NCI-H1694 treated with DMSO at 0.1 percent for 48 hours (cell line): ENCODE measurements around the gene FOXP1.
A peak's percentile ranks its signal among the peaks of the same experiment; 100 is the strongest.
"Not testable (repeated sequence)": the region's sequence is repeated elsewhere in the genome, so short reads cannot be mapped to it uniquely, and the experiment has no call there.

Experiments
- DNase-seq: peaks from one replicate; lab custom pipeline; 2025; lab: John Stamatoyannopoulos, UW

FOXP1 gene

DNA sequence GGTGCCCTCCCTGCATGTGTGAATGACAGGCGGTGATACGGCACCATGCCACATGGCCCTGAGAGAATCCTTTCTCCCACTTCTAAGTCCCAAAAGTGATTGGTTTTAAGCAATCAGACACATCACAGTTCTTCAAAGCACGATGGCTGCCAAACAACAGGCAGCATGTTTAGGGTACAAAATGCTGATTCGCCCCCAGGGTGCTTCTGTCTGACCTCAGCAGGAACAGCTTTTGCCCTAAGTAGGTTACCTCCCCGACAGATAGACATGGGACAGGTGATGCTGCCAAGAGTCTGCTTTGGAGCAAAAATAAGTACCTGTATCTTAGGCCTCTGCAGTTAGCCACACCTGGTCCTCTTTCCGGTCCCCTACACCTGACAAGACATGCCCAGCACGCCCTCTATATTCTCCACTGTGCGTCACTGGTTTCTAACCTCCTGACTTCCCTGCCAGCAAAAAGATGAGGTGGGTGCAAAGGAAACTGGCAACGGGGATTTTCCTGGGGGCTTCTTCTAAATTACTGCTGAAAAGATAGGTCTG, 549.8 kb downstream of the FOXP1 start:
- no peak for DNase-seq

DNA sequence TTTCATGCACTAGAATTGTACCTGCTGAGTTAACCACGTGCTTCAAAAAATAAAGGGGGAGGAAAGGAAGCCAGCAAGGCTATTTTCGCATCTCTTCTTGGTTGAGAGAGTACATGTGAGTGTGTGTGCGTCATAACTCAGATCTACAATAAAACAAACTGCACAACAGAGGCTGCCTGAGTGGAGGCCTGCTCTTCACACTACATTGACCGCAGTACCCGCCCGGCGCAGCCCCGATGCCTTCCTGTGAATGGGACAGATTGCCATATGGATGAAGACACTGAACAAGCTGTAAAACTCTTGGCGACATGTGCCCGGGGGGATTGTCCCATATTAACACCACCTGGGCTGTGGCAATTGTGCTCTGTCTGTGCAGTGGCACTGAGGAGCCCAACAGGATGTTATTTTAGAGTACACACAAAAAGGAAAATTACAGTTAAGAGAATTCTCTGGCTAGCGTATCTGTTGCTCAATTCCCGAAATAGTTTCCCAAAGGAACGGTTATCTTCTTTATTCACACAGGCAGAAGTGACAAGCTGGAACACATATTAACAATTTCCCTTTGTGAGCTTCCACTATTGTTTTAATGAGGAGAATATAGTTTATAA, 551.5 kb downstream of the FOXP1 start:
- DNase-seq, result peak; percentile 50

DNA sequence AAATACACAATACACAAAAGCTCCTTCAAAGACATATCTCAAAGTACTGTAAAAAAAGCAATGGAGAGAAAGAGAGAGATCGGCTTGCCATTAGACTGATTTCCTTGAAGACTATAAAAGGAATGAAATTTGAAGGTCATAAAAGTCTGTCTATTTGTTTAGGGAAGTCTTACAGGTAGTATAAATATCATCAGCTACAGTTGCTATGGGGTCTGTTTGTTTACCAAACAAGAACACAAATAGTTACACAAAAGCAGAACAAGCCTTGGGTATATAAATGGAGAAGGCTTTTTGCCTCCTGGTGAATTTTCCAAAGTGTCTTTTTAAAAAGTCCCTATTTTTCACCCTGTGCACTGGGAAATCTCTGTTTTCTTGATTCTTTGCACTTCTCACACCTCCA, 552.3 kb downstream of the FOXP1 start:
- no peak for DNase-seq

DNA sequence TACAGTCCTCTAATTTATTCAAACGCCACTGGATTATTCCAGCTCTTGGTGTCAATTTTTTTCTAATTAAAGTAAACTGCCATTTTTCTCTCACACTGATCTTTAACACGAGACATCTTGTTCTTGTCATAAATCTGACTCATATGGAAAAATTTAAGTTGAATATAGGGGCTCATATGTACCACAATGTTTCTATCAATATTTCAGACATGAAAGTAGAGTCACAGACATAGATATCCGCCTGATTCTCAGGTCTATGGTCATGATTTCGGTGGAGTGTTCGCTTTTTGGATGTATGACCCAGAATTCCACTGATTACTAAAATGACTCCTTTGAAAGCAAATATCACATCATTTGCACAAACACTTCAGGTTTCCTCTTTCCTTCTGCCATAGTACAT, 552.8 kb downstream of the FOXP1 start:
- DNase-seq, result no peak

DNA sequence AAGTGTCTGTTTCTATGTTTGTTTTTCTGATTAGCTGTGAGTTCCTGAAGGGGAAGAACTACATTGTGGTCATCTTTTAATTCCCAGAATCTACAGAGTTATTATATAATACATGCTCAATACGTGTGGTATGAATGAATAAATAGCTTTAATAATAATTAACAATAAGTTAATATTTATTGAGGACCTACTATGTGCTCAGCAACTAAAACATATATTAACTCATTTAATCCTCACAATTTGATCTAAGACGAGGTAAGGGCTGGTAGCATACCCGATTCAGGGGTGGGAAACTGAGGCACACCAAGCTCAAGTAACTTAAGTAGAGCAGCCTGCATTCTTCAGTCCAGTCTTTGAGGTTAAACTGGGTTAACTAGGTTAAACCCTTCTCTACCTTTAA, 553.8 kb downstream of the FOXP1 start:
- DNase-seq, result no peak

DNA sequence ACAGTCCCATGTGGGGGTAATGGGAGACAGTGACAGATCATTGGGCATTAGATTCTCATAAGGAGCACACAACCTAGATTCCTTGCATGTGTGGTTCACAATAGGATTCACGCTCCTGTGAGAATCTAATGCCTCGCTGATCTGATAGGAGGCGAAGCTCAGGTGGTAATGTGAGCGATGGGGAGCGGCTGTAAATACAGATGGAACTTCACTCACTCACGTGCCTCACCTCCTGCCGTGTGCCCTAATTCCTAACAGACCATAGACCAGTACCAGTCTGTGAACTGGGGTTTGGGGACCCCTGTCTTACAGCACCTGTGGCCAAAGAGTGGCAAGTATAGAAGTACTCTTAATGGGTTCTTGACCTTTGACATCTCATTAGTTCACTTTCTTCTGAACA, 554.7 kb downstream of the FOXP1 start:
- no peak for DNase-seq

DNA sequence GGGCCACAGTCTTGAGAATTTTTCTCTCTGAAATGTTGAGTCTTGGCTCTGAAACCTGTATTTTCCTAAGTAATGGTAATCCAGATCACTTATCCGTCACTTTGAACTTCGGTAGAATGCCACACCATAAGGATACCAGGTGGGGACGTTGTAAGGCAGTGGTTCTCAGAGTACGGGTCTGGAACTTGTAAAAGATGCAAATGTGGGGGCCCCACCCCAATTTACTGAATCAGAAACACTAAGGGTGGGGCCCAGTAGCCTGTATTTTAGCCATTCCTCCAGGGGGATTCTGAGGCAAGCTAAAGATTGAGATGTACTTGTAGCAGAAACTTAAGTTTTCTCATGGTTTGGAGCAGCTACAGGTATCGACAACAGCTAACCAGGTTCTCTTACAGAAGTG, 555.3 kb downstream of the FOXP1 start:
- no peak for DNase-seq

DNA sequence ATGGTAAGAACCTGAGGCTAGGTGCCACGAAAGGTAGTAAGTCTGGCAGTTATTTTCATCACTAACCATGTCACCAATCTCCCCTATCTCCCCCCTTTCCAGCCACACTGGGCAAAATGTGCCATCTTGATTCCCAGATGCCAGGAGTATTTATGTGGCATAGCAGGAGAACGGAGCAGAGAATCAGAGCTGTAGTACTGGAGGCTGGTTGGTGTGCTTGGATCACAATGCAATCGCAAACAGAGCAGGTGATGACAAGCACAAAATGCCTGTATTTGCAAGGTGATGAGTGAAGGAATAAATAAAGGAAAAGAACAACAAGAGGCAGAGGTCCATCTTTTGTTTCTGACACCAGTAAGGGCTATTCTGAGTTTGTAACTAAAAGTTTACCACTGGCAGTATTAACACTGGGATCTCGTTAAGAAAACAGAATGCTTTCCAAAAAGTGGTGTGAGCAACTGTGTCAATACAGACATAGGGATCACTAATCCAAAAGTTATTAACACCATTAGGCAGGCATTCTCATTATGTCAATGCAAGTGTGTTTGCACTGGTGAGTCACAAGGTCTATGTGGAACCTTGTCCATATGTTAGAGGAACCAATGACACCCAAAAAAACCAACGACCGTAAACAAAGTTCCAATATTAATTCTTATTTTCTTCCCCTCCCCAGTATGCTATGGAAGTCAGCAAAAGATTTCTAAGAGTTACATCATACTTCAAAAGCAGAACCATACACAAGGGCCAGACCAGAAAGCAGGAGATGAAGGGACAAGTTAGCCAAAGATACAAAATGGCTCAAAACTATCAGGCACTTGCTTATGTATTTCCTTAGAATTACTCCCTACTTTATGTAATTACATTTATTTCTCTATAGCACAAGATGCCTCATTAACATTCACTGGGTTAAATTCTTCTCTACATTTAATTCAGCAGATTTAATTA, 556.6 kb downstream of the FOXP1 start:
- no peak for DNase-seq

DNA sequence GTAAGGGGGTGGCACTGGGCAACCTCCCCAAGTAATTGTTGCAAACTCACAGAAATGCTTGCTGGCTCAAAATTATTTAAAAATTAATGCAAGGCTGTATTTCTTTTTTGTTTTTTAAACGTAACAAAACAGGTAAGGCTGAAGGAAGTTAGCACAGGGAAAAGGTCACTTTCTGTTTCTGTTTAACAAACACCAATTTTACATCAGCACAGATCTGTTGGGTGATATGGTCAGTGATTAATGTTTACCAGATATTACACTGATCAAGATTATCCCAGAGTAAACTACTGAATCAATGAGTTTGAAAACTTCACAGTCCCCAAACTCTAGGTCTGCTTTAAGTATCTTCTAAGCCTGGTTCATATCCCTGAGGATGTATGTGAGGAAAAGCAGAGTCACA, 558.0 kb downstream of the FOXP1 start:
- DNase-seq, result no peak

DNA sequence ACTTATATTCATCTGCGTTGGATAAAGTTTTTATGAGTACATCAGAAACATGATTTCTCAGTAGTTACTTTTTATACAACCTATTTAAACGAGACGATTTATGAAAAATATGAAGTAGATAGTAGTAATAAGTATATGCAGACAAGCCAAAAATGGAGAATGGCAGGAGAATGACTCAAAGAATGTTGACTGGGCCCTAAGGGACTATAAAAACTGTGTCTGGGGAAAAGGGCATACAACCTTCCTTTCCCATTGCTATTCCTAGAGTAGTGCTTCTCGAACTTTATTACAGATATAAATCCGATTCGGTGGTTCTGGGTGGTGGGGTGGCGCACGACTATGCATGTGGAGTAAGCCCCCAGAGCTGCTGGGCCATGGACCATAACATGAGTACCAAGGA, 558.5 kb downstream of the FOXP1 start:
- no peak for DNase-seq

DNA sequence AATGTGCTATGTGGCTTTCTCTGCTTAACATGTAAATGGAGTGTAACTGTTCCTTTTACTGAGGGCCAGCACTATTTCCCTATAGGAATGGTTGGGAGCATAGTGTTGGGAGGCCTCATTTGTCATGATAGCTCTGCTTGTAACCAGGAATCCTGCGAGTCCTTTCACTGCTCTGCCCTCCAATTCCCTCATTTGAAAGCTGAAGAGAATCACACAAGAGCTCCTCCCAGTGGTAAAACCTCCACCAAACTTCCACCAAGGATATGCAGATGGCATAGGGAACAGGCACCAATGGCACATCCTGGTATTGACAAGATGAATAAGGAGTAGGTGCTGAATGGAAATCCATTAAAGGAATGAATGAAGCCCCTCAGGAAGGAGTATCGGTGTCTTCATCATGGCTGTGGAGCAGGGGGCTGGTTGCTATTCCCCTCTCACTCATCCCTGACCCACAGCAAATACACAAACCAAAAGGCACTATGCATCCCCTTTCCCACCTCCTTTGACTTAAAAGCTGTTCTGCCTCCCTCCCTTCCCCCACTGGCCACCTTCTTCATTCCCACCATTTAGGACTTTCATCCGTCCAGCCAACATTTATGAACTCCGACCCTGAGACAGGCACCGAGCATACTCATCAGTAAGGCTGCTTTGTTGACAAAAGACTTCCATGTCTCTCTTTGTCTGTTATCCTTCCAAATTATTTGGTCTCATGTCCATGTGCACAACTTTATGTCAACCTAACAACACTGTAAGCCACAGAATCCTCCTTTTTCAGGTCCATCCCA, 560.8 kb downstream of the FOXP1 start:
- DNase-seq, result no peak

DNA sequence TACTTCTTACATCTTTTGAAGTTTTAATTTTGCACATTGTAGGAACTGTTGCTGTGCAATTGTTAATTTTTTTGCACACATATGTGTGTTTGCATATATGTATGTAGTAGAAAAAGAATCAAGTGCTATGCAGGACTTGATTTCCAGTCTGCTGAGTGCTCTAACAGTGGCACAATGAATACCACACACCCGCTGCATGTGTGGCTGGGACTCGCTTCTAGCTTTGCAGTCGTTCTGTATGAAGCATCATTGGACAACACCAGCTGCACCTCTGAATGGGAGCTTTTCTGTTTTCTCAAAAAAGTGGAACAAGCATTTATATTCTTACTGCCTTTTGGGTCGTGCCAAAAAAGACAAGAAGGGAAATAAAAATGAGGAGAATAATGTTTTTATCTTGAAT, 564.7 kb downstream of the FOXP1 start:
- no peak for DNase-seq

DNA sequence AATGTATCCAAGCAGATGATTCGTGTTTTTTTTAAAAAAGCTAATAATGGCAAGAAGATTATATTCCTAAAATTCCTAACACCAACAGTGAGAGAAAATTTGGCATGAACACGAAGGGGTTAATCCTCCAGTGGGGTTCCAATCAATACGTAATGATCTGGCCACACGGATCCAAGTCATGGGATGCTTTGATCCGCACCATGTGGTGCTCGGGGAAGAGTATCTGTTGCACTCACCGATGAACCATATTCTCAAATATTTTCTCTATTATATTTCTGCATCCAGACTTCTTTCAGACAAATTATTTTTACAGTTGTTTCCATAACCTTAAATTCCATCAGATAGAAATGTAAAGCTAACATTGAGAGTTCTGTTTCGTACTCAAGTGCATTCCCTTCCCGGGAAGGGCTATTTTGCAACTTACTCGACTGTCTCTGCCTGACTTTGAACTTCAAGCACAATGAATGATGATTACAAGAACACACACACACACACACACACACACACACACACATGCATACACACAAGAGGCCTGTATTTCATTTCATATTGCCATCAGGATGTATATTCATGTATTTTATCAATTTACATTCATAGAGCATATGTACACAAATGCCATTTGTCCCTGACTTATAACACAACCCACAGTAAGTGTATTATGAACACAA, 567.2 kb downstream of the FOXP1 start:
- DNase-seq, result no peak

DNA sequence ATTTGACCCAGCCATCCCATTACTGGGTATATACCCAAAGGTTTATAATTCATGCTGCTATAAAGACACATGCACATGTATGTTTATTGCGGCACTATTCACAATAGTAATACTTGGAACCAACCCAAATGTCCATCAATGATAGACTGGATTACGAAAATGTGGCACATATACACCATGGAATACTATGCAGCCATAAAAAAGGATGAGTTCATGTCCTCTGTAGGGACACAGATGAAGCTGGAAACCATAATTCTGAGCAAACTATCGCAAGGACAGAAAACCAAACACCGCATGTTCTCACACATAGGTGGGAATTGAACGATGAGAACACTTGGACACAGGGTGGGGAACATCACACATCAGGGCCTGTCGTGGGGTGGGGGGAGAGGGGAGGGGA, 568.9 kb downstream of the FOXP1 start:
- DNase-seq, result not testable (repeated sequence)

DNA sequence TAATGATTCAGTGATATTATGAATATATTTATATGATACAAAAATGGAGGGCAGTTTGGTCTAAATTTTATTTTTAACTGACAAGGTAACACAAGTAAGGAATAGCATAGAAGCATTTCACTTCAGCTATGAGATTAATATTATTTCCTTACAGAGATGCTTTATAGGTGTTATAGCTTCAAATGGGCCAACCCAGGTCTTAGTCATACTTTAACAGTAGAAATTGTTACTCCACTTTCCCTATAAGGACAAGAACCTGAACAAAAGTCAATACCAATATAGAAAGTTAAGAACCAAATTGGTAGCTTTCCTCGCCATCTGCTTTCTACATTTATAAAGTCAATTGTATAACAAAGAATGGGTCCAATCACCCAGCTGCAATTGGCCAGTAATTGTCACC, 570.6 kb downstream of the FOXP1 start:
- no peak for DNase-seq

DNA sequence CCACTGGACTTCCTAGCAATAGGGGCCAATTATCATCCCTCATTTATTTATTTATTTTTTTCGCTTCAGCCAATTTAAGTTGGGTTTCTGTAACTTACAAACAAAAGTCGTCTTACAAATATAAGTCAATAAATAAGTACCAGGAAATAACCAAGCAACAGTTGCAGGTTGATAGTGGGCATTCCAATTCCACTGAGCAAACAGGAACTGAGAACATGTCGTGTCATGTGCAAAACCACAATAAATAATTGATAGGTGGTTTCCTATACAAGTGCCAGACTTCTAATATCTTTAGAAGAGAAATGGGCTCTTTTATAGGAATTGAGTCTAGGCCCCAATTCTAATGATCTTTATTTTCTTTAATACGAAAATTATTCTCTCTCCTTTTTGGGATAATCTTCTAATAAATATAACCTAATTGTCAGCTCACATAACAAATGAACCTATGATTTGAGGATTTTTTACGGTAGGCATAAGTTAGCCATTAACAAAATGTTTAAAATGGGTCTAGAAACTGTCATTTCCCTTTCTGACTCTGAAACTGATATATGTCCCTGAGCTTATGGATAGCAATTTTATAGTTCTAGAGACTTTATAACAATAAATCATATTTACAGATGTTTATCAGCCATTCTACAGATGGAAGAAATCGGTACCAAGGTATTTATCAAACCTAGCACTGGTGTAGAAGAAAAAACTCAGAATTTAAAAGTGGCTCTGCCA, 571.8 kb downstream of the FOXP1 start:
- DNase-seq, result no peak

DNA sequence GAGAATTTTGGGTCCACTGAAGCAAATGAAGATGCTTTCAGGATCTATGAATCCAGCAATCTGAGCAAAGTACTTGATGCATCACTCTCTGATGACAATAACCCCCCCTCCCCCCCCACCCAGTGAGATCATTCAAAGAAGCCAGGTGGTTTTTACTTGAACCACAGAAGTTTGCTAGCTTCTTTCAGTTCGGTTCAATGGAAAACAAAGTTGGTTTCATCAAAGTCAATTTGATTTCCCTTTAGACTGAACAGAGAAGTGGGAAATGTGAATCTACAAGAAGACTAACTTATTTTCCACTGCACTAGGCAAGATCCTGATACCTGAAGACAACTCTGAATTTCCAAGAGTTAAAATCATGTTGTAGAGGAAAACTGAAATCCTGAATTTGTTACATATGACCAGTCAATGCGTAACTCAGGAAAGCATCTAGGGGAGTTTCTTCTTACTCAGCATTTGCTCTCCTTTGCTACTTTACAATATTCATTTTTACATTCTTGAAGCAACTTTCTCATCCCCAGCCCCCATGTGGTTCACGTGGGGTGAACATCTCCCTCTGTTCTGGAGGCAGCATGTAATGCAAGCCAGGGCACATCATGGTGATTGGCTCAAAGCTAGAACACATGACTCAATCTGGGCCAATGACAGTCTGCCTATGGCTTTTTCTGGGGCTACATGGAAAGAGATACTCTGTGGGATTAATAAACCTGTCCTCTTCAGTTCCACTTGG, 572.6 kb downstream of the FOXP1 start:
- DNase-seq, result no peak

DNA sequence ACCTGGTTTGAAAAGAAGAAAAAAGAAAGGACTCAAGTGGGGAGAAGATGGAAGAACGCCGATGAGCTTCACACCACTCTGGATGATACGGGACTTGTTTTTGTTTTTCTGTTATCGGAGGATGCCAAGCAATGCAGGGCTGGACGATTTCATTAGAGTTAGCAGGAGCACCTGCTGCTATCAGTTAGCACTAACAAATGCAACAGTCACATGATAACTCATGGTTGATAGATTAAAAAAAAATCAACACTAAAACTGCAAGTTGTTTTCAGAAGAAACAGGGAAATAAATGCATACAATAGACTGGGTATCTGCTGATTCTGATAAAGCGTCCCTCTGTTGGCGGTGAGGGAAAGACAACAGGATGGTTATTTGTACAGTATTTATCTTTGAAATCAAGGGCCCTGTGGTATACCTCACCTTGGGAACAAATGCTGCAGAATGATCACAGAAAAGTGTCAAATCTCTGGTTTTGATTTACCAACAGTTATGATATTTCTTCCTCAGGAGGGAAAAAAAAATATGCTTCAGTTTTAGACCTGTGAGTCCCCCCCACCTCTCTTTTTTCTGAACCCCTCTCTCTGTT, 575.1 kb downstream of the FOXP1 start:
- DNase-seq, result no peak

DNA sequence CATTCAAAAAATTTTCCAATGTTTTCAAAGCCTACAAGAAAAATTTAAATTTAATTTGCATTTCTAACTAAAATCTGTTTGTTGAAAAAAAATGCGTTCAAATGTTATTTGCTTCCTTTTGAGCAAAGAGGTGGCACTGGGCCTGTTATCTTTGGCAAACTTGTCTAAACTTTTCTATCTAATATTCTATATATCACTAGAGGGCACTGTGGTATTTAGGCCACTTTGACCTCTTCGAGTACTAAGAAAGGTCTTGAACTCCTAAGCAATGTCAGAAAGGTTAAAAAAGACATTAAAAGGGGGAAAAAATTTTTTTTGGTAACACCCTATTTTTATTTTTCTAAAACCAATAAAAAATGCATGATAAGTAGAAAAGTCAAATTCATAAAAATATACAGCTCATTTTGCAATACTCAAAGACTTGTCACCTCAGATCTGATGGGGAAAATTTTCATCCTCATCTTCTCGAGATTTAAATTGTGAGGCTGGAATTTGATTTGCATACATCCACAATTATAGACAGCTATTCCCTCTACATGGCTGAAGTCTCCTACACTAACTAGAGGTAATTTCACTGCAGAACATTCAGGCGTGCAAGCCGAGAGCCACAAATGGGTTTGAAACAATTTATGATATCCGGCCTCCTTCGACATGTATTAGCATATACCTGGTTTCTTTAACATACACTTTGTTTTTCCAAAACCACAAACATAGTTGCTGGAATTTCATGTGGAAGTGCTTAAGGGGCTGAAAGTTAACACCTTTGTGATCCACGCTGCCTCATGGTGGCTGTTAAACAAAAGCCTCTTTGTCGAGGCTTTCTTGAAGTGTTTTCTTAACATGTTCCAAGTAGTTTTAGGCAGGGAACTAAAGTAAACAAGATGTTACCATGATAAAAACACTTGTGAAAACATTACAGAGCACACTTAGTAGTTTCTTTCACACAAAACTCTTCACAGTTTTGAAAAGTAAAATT, 576.4 kb downstream of the FOXP1 start:
- peak; percentile 0 for DNase-seq
